ENCODE results near the gene ORAI2. TPM values are rescaled to one million over a fixed set of nuclear protein-coding genes. Genes with fewer than 3 reads are reported as not detected.
"Not testable (repeated sequence)": the region's sequence is repeated elsewhere in the genome, so short reads cannot be mapped to it uniquely, and the experiment has no call there.

ORAI2 gene
- total RNA-seq, 1 donor from 2014 or later = 53.5 TPM

DNA sequence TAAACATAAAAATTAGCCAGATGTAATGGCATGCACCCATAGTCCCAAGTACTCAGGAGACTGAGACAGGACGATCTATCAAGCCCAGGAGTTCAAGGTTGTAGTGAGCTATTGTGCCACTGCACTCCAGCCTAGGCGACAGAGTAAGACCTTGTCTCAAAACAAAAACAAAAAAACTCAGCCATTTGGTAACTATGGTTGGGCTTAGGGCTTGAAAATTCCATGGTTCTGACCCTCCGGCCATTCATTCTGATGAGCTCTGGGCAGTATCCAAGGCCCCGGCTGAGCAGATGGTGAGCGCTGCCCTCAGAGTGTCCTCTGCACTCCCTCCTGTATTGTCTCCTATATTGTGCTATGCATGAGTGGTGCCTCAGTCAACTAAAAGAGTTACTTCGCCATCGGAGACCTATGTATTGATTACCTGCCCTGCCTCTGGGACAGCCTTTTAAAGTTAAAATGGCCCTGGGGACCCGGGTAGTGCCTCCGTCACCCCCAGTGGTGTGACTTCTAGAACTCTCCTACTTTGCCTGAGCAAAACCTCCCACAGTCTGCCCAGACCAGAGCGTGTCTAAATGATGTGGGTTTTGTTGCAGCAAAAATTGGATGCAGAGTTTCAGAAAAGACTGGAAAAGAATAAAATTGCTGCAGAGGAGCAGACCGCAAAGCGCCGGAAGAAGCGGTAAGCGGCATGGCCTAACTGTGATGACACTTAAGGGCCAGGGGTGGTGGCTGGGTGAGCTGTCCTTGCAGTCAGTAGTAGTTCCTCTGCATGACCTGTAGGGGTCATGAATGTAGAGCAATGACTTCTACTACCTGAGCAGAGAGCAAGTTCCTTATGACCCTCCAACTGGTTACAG is 29.1 kb upstream of the ORAI2 start:
- Mint-ChIP-seq H3K4me3 (ENCODE audit: low read depth) (no peak overlapping the region), H3K36me3 (ENCODE audit: low read depth) (peaks cover 81% of the 10 kb centered on the region), H3K27ac (no peak overlapping the region)

DNA sequence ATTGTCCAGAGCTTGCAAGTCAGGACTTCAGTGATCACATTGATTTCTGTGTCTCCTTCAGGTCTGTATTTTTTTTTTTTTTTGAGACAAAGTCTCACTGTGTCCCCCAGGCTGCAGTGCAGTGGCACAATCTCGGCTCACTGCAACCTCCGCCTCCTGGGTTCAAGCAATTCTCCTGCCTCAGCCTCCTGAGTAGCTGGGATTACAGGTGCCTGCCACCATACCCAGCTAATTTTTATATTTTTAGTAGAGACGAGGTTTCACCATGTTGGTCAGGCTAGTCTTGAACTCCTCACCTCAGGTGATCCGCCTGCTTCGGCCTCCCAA is 28.6 kb upstream of the ORAI2 start:
- H3K9me3 Mint-ChIP-seq; DNase-seq (ENCODE audit: low spot score); H3K4me1 Mint-ChIP-seq (ENCODE audit: low read depth); intact Hi-C loops (cut with micrococcal nuclease); H3K4me3 Mint-ChIP-seq (ENCODE audit: low read depth); H3K27ac Mint-ChIP-seq; H3K27me3 Mint-ChIP-seq (ENCODE audit: low read depth): not testable (repeated sequence)
- H3K36me3 Mint-ChIP-seq (ENCODE audit: low read depth) = peaks cover 81% of the 10 kb centered on the region

More for the DNA sequence above, 29.1 kb upstream of the ORAI2 start:
- H3K9me3 Mint-ChIP-seq = no peaks in the 10 kb centered on the region
- intact Hi-C loops (cut with micrococcal nuclease) = no loop called here
- no peak for DNase-seq (ENCODE audit: low spot score)
- no peaks in the 10 kb centered on the region for H3K4me1 Mint-ChIP-seq (ENCODE audit: low read depth)
- no peaks in the 10 kb centered on the region for H3K27me3 Mint-ChIP-seq (ENCODE audit: low read depth)

DNA sequence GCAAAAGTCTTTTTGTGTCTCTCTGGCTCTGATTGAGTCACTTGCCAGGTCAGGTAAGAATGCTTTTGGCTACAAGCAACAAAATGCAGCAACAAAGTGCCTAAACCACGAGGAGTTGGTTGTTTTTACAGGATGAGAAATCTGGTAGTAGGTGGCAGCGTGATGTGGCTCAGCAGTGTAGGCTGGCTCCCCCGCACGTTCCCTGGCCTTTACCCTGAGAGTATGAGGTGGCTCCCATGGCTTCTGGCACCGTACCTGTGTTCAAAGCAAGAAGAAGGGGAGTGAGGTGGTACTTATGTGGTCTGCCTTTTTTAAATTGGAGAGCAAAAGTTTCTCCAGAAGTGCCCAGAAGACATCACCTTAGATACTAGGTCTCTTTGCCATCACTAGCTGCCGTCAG is 25.5 kb upstream of the ORAI2 start:
- intact Hi-C loops (cut with micrococcal nuclease) = no loop called here
- Mint-ChIP-seq H3K36me3 (ENCODE audit: low read depth) (peaks cover 87% of the 10 kb centered on the region), H3K9me3 (peaks cover 5% of the 10 kb centered on the region), H3K27me3 (ENCODE audit: low read depth) (no peaks in the 10 kb centered on the region), H3K27ac (no peak overlapping the region), H3K4me3 (ENCODE audit: low read depth) (no peak overlapping the region), H3K4me1 (ENCODE audit: low read depth) (peaks cover 3% of the 10 kb centered on the region)
- DNase-seq (ENCODE audit: low spot score) = no peak

DNA sequence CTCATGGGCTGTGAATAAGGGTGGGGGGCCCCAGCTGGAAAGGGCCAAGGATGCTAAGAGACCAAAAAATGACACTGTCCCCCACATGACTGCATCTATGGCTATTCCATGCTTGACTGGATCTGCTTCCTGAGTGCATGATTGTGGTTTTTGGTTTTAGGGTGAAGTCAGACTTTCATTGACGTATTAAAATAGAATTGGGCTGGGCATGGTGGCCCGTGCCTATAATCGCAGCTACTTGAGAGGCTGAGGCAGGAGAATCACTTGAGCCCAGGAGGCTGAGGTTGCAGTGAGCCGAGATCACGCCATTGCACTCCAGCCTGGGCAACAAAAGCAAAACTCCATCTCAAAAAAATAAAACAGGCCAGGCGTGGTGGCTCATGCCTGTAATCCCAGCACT is 24.8 kb upstream of the ORAI2 start:
- DNase-seq (ENCODE audit: low spot score); H3K27ac Mint-ChIP-seq; H3K27me3 Mint-ChIP-seq (ENCODE audit: low read depth); H3K4me3 Mint-ChIP-seq (ENCODE audit: low read depth); H3K4me1 Mint-ChIP-seq (ENCODE audit: low read depth); H3K9me3 Mint-ChIP-seq; intact Hi-C loops (cut with micrococcal nuclease): not testable (repeated sequence)
- H3K36me3 Mint-ChIP-seq (ENCODE audit: low read depth) = peaks cover 88% of the 10 kb centered on the region

DNA sequence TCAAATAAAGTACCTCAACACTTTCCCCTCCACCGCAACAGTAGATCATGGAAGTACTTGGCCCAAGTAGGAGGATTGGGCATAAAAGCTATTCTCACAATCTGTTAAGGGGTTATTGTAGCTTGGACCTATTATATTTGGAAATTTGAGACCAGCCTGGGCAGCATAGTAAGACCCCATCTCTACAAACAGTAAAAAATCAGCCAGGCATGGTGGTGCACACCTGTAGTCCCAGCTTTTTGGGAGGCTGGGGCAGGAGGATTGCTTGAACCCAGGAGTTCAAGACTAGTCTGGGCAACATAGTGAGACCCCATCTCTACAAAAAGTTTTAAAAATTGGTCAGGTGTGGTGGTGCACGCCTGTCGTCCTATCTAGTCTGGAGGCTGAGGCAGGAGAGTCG is 24.0 kb upstream of the ORAI2 start:
- intact Hi-C loops (cut with micrococcal nuclease) = no loop called here
- H3K27ac Mint-ChIP-seq = no peak overlapping the region
- H3K27me3 Mint-ChIP-seq (ENCODE audit: low read depth) = no peaks in the 10 kb centered on the region
- H3K4me3 Mint-ChIP-seq (ENCODE audit: low read depth) = no peak overlapping the region
- peaks cover 5% of the 10 kb centered on the region for H3K9me3 Mint-ChIP-seq
- H3K4me1 Mint-ChIP-seq (ENCODE audit: low read depth) = peaks cover 15% of the 10 kb centered on the region
- H3K36me3 Mint-ChIP-seq (ENCODE audit: low read depth) = peaks cover 85% of the 10 kb centered on the region
- DNase-seq (ENCODE audit: low spot score) = no peak

DNA sequence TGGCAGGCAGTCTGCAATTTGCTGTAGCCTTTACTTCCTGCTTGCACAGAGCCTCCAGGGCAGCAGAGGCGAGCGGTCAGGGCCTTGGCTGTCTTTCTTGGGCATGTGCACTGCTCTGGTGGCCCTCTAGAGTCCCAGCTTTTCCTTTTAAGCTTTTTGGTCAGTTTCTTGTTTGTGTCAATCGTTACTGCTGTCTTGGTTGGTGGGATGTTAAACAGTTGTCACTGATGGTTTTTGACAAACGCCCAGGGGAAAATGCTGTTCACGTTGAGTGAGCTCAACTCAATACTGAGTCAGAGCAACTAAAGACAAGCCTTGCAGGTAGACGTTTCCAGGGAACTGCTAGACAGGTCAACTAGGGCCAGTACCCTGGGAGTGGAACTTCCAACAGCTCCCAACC is 23.3 kb upstream of the ORAI2 start:
- Mint-ChIP-seq H3K27ac (no peak overlapping the region), H3K36me3 (ENCODE audit: low read depth) (peaks cover 84% of the 10 kb centered on the region), H3K4me3 (ENCODE audit: low read depth) (no peak overlapping the region), H3K4me1 (ENCODE audit: low read depth) (peaks cover 19% of the 10 kb centered on the region), H3K9me3 (peaks cover 5% of the 10 kb centered on the region), H3K27me3 (ENCODE audit: low read depth) (no peaks in the 10 kb centered on the region)
- no peak for DNase-seq (ENCODE audit: low spot score)
- intact Hi-C loops (cut with micrococcal nuclease) = no loop called here

DNA sequence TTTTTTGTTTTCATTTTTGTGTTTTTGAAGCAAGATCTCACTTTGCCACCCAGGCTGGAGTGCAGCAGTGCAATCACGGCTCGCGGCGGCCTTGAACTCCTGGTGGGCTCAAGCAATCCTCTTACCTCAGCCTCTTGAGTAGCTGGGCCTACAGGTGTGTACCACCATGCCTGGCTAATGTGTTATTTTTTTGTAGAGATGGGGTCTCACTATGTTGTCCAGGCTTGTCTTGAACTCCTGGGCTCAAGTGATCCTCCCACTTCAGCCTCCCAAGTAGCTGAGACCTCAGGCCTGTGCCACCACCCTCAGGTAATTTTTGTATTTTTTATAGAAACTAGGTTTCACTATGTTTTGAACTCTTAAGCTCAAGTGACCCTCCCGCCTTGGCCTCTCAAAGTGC is 22.5 kb upstream of the ORAI2 start:
- H3K27me3 Mint-ChIP-seq (ENCODE audit: low read depth) = no peaks in the 10 kb centered on the region
- H3K4me1 Mint-ChIP-seq (ENCODE audit: low read depth) = peaks cover 27% of the 10 kb centered on the region
- no peak overlapping the region for H3K4me3 Mint-ChIP-seq (ENCODE audit: low read depth)
- H3K27ac Mint-ChIP-seq = no peak overlapping the region
- H3K9me3 Mint-ChIP-seq = peaks cover 5% of the 10 kb centered on the region
- peaks cover 85% of the 10 kb centered on the region for H3K36me3 Mint-ChIP-seq (ENCODE audit: low read depth)
- intact Hi-C loops (cut with micrococcal nuclease) = no loop called here
- DNase-seq (ENCODE audit: low spot score) = no peak

DNA sequence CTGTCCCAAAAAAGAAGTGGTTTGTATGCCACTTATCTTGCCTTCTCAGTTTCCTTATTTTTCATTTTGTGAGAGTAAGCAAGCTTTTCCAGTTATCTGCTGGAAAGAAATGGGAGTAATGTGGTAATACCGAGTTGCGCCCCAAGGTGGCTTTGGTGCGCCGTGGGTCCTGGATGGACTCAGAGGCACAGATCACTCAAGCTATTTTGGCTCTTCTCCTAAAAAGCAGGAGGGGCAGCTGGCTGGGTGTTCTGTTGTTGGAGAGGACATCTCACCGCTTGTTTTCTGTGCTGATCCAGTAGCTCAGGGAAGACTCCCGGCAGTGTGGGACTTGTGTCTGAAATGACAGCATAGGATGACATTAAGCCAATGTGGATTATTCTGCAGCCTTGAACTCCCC is 20.8 kb upstream of the ORAI2 start:
- Mint-ChIP-seq H3K9me3 (peaks cover 5% of the 10 kb centered on the region), H3K27me3 (ENCODE audit: low read depth) (no peaks in the 10 kb centered on the region), H3K36me3 (ENCODE audit: low read depth) (peaks cover 82% of the 10 kb centered on the region), H3K27ac (no peak overlapping the region), H3K4me1 (ENCODE audit: low read depth) (peaks cover 41% of the 10 kb centered on the region), H3K4me3 (ENCODE audit: low read depth) (no peak overlapping the region)
- DNase-seq (ENCODE audit: low spot score) = peak; percentile 33
- intact Hi-C loops (cut with micrococcal nuclease) = no loop called here

DNA sequence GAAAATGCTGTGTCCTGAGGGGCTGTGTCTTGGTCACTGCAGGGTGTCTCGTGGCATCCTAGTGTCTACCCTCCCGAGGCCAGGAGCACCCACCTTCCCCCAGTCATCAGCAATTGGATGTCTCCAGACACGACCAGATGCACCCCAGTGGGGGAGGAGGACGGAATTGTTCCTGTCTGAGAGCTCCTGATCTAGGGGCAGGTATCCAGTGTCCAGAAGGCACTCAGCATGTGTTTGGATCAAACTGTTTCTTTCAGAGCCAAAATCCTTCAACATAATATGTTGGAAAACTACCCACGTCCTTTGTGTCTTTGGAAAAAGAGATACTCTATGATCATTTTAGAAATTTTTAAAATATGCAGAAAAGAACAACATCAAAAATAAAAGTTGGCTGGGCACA is 20.3 kb upstream of the ORAI2 start:
- H3K4me1 Mint-ChIP-seq (ENCODE audit: low read depth) = peaks cover 41% of the 10 kb centered on the region
- intact Hi-C loops (cut with micrococcal nuclease) = no loop called here

DNA sequence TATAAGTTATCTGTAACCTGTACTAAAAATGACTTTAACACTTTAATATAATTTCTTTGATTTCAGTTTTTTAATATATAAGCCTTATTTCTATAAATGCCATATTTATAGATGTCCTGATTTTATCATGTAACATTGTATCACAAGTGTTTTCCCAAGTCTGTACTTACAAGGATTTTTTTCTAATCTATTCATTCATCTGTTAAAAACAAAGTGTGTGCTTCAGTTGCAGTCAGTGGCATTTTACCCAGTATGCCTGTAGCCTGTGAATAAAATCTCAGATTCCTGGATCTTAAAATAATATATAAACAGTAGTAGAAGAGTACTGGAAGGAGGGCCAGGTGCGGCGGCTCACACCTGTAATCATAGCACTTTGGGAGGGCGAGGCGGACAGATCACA is 19.8 kb upstream of the ORAI2 start:
- Mint-ChIP-seq H3K9me3 (peaks cover 5% of the 10 kb centered on the region), H3K36me3 (ENCODE audit: low read depth) (peaks cover 75% of the 10 kb centered on the region), H3K27ac (no peak overlapping the region), H3K4me3 (ENCODE audit: low read depth) (no peak overlapping the region), H3K4me1 (ENCODE audit: low read depth) (peaks cover 45% of the 10 kb centered on the region), H3K27me3 (ENCODE audit: low read depth) (no peaks in the 10 kb centered on the region)
- intact Hi-C loops (cut with micrococcal nuclease) = loop anchor here (2.0 kb wide), 1 partner anchor 17 kb away; no protein-coding TSS in a partner anchor
- DNase-seq (ENCODE audit: low spot score) = no peak

More for the DNA sequence above, 20.3 kb upstream of the ORAI2 start:
- H3K27ac Mint-ChIP-seq = no peak overlapping the region
- no peak for DNase-seq (ENCODE audit: low spot score)
- no peak overlapping the region for H3K4me3 Mint-ChIP-seq (ENCODE audit: low read depth)
- peaks cover 77% of the 10 kb centered on the region for H3K36me3 Mint-ChIP-seq (ENCODE audit: low read depth)
- H3K9me3 Mint-ChIP-seq = peaks cover 5% of the 10 kb centered on the region
- H3K27me3 Mint-ChIP-seq (ENCODE audit: low read depth) = no peaks in the 10 kb centered on the region

DNA sequence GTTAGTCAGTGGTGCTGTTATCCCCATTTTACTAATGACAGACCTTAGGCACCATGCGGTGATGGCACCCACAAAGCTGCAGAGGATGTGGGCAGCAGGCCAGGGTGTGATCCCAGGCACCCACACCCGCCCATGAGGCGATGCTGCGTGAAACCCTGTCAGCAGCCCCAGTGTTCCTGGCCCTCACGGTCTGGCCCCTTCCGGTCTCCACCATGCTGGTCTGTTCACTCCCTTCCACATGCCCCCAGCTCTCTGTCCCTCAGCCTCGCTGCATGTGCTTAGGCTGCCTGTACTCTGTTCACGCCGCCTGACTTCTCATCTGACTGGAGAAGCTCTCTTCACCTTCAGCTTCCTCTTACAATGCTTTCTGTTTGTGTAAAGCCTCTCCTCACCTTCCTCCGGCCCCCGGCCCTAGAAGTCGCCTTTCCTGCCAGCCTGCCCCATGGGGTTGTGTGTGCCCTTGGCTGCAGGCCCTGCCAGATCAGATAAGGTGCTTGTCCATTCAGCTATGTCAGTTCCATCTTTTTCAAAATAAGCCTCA is 17.6 kb upstream of the ORAI2 start:
- H3K4me1 Mint-ChIP-seq (ENCODE audit: low read depth) = peaks cover 60% of the 10 kb centered on the region
- peaks cover 74% of the 10 kb centered on the region for H3K36me3 Mint-ChIP-seq (ENCODE audit: low read depth)
- peak overlapping the region; percentile 68 for H3K4me3 Mint-ChIP-seq (ENCODE audit: low read depth)
- intact Hi-C loops (cut with micrococcal nuclease) = loop anchor here (1.0 to 2.0 kb wide), 2 partner anchors 11 to 15 kb away; no protein-coding TSS in a partner anchor
- peak overlapping the region; percentile 97 for H3K27ac Mint-ChIP-seq
- H3K27me3 Mint-ChIP-seq (ENCODE audit: low read depth) = no peaks in the 10 kb centered on the region
- DNase-seq (ENCODE audit: low spot score) = peak; percentile 60
- H3K9me3 Mint-ChIP-seq = no peaks in the 10 kb centered on the region

DNA sequence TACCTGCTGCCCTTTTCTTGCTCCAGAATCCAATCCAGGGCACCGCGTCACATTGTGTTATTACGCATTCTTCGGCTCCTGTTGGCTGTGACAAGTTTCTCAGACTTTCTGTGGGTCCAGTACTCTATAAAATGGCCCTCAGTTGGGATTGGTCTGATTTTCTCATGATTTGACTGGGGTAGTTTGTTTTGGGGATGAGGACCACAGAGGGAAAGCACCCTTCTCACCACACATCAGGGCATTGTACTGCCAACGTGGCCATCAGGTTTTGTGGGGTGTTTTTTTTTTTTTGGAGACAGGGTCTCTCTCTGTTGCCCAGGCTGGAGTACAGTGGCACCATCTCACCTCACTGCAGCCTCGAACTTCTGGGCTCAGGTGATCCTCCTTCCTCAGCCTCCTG is 17.0 kb upstream of the ORAI2 start:
- intact Hi-C loops (cut with micrococcal nuclease) = no loop called here
- H3K9me3 Mint-ChIP-seq = no peaks in the 10 kb centered on the region
- no peak for DNase-seq (ENCODE audit: low spot score)
- H3K27ac Mint-ChIP-seq = peak overlapping the region; percentile 97
- peaks cover 74% of the 10 kb centered on the region for H3K36me3 Mint-ChIP-seq (ENCODE audit: low read depth)
- H3K4me1 Mint-ChIP-seq (ENCODE audit: low read depth) = peaks cover 63% of the 10 kb centered on the region
- no peaks in the 10 kb centered on the region for H3K27me3 Mint-ChIP-seq (ENCODE audit: low read depth)
- H3K4me3 Mint-ChIP-seq (ENCODE audit: low read depth) = peak overlapping the region; percentile 68

DNA sequence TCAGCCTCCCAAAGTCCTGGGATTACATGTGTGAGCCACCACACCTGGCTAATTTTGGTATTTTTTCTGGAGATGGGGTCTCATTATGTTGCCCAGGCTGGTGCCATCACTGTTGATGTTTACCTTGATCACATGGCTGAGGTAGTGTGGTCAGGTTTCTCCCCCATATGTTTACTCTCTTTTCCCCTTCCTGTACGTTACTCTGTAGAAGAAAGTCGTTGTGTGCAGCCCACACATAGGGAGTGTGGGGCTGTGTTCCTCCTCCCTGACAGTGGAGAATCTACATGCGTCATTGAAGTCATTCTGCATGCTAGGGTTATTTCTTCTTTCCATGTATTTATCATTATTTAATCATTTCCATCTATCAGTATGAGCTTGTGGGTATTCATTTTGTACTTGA is 16.3 kb upstream of the ORAI2 start:
- peaks cover 72% of the 10 kb centered on the region for H3K36me3 Mint-ChIP-seq (ENCODE audit: low read depth)
- intact Hi-C loops (cut with micrococcal nuclease) = no loop called here
- DNase-seq (ENCODE audit: low spot score) = no peak
- H3K4me3 Mint-ChIP-seq (ENCODE audit: low read depth) = no peak overlapping the region
- H3K9me3 Mint-ChIP-seq = no peaks in the 10 kb centered on the region
- H3K27ac Mint-ChIP-seq = peak overlapping the region; percentile 97
- peaks cover 63% of the 10 kb centered on the region for H3K4me1 Mint-ChIP-seq (ENCODE audit: low read depth)
- no peaks in the 10 kb centered on the region for H3K27me3 Mint-ChIP-seq (ENCODE audit: low read depth)

Measured in activated T-helper 2 cell treated with anti-CD3 and anti-CD28 coated beads, Interferon-gamma antibody, Interleukin-2, Interleukin-4, amounts not matched to agents 10 μg/mL and 5 μg/mL and 100 μg/mL, durations not matched to agents 14 hours and 24 hours and 36 hours (primary cell).